GM18909 (cell line): ENCODE data around the gene PLCB4.

ENCODE experiments used
- ATAC-seq: cut with Tn5 transposase; IDR thresholded peaks from one replicate; pipeline ENCODE4 v1.9.1; 2021; ENCODE audit warnings: mild to moderate bottlenecking; ENCODE audit not compliant: unreplicated experiment, poor library complexity

The PLCB4 gene

DNA sequence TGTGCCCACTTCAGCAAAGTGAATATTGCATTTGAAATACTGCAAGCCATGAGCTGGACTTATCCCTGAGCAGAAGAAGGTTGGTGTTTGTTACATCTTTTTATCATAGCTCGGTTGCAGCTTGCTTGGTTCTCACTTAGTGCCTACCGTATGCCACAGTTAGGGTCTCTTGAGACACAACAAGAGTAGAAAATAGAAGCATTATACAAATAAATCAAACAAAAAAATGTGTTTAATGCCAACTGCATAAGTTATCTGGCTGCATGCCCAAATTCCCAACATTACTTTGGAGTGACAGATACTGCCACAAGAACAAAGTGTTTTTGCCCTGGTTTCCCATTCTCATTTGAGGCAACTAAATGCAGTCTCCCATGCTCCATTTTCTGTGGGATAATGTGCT lies 391.6 kb downstream of the PLCB4 start:
- no peak for ATAC-seq

DNA sequence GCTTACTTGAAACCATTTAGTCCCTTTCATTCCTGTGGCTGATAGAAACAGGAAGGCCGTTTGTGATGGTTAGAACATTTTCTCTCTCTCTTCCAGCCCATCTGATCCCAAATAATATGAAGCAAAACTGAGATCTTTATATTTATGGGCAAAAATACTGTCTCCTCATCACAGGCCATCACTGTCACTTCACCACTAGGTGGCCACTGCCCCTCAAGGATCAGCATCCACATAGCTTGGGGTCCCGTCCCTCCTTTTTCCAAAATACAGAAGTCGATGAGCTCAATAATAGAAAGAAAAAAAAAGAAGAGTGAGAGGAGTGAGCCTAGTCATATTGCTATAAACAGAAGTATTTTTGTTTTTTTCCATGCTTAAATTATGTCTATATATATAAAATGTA lies 399.1 kb downstream of the PLCB4 start:
- no peak for ATAC-seq

DNA sequence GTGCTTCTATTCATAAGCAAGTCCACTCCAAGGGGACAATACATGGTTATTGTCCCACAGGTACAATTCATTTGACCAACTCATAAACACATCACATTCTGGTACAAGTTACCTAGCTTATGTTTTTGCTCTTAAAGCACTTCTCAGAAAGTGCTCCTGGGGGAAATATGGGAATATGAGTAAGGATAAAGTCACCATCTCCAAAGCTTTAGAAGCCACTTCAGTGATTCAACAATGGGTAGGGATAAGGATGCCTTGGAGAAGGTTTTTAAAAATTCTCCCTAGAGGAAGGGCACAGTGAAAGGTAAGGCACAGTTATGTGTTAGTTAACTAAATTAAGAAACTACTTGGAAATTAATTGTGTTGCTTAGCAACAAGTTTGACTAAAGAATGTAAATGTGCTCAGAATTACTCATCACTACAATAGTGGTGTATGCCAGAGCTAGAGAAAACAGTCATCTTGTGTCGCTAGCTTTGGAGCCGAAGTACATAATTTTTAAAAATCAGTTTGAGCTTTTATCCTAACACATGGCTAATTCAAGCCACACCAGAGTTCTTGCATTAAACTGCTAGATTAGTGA lies 406.0 kb downstream of the PLCB4 start:
- ATAC-seq = no peak

DNA sequence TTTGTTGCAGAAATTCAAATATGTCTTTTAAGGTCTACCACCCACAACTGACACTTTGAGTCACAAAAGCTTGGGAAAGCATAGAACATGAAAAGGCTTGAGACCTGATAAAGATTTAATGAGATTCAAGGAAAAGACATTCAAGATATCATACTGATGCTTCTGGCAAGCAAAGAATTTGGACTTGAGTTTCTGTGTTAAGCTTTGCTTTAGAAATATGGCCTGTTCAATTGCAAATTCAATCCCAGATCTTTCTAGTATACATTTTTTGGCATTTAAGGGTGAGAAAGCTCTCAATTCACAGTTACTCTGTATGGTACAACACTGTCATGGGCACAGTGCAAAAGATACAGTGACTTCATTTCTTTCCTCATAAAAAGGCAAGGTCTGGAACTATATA lies 406.6 kb downstream of the PLCB4 start:
- ATAC-seq = no peak

DNA sequence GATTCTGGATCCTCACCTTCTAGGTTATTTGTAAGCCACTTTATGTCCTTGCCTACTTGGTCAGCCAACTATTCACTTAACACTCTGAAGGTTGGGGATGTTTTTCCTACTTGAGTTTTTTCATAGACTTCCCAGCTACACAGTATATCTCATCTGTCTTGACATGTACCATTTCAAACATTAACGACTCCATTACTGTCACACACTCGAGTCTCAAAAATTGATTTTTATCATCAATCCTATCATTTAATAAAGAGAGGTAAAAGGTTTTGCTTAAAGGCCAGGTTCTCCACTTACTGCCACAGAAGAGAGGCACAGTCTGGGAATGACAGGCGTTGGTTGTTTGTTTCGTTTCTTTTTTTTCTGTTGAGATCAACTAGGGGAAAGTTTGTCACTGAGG lies 407.3 kb downstream of the PLCB4 start:
- ATAC-seq = no peak

DNA sequence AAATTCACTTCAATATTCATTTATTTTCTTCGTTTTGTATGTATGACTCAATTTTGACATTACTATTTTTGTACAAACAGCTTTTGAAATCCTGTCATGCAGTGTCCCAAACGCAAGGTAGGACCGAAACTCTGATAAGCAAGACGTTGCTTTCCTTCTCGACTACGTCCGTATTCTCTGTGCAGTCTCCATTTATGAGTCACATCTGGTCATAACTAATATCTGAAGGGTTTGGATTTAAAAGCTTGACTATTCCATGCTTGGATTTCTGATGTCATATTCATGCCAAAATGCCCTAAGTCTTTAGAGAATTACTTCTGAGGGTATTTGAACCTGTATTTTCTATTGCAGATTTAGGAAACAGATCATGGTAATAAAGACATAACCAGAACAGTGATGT lies 407.8 kb downstream of the PLCB4 start:
- ATAC-seq = no peak

DNA sequence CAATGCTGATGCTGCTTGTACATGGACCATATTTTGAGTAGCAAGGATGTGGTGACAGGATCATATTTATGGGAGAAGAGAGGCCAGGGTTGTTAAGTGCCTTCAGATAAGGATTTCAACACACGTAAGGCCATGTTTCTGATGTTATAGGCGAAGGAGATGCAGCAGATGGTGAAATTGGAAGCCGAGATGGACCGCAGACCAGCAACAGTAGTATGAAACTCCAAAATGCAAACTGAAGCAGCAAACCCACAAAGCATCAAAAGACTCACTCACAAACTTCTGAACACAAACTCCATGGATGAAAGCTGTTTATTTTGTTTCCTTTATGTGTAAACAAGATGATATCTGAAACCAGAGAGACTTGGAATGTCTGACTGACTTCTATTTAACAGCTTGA lies 409.9 kb downstream of the PLCB4 start:
- no peak for ATAC-seq

DNA sequence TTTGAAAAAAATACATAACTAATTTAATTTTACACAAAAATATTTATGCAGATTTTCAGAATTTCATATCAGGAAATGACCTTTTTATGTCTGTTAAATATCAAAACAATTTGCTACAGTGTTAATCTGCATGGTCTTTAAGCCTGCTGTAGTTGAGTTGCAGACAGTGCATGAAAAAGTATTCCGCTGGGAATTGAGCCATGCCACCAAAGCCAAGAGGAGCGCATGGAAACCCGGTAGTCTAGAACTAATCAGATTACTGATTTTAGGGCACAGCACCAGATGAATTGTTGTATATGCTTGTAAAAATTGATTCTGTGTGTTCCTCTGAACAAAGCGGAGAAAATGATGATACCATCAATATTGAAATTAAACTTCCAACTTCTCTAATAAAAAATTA lies 411.2 kb downstream of the PLCB4 start:
- no peak for ATAC-seq

DNA sequence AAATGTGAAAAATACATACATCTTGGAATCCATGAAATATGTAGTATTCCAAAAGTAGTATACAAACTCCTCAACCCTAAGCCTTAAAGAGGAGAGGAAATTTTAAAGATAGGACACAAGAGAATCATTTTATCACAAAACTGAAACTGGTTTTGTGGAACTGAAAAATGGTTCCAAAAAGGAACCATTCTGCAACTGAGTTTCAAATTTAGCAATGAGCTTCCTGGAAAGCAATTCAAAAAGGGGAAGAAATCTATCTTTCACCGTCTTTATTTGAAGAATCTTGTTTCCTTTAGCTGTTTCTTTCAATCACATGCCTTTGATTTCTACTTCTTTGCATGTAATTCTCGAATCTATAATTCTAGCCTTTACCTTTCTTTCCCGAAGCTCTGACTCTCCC lies 413.3 kb downstream of the PLCB4 start:
- no peak for ATAC-seq

DNA sequence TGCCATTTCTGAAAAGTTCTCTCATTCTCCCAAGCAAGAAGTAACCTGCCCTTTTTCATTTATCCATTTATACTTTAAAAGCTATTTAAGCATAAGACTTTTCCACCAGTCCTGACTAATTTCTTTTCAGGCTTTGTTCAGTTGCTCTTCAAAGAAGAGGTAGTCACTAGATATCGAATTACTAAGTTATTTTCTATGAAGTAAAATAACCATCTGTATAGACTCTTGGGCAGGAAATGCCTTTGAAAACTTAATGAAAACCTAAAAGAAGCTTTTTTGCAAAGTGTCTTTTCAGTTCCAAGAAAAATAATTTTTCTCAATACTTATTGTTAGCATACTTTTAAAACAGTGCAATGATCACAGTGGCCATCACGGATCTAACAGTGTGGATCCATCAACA lies 414.2 kb downstream of the PLCB4 start:
- ATAC-seq = no peak

DNA sequence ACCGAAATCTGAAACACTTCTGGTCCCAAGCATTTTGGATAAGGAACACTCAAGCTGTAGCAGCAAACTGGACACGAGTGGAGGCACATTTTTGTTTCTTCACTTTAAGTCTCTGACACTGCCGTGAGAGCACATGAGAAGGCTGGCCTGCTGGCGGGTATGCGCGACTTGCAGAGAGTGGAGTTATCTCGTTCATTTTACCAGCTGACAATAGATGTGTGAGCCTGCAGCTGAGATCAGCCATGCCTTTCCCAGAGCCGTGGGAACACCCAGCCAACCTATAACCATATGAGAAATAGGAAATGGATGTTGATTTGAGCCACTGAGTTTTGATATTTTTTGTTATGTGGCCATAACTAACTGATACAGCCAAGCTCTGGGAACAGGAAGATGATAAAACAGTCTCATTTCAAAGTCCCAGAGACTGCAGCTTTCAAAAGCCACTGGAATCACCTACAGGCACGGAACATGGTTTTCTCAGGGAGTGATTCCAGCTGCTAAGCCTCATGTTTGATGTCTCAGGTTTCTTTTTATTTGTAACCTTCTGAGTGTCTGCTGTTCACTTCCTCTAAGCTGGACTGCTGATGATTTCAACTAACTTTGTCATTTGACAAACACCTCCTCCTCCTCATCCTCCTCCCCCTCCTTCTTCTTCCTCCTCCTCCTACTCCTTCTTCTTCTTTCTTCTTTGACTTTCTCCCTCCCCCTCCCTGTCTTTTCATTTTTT lies 416.9 kb downstream of the PLCB4 start:
- ATAC-seq = no peak

DNA sequence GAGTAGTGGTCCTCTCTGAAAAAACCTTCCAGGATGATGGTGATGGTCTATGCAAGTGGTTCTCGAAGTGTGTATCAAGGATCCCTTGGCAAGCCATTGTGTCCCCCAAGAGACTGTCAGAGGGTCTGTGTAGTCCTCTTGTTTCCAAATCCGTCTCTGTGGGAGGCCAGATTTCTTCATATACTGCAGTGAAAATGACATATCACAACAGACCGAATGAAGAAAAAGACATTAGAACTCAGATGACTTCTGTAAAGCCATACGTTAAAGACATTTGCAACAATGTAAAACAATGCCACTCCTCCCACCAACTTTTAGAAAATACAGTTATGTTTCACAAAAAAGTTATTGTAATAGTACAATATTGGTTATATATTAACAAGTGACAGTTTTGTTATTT lies 418.3 kb downstream of the PLCB4 start:
- ATAC-seq = no peak

DNA sequence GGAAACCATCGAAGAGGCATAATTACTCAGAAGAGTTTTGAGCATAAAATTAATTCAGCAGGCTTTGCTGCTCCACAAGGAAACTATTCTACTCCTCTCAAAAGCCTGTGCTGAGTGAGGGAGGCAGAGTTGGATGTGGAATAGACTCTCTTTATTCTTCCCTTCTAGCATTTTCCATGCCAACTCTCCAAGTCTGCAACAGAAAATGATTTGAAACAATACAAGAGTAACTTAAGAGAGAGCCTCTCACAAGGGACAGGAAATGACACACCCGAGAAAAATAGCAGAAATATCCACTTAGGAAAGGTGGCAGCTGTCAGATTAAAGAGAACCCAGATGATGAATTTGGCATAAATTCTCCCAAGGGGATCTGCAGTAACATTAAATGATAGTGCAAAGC lies 419.2 kb downstream of the PLCB4 start:
- ATAC-seq = no peak

DNA sequence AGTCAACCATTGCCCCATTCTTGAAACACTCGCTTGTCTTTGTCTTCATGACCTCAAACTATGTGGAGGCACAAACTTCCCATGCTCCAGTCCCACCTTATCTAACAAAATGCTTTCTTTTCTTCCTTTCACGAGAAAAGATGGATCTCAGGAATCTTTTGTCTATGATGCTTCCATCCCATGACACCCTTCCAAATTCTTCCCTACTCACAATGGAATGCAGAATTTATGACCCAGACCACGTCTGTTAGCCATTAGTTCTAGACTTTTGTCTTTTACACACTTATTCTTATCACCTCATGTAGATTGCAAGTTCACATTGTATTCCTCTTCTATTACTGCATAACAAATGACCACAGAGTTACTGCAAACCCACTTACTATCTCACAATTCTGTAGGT lies 421.3 kb downstream of the PLCB4 start:
- ATAC-seq = no peak

DNA sequence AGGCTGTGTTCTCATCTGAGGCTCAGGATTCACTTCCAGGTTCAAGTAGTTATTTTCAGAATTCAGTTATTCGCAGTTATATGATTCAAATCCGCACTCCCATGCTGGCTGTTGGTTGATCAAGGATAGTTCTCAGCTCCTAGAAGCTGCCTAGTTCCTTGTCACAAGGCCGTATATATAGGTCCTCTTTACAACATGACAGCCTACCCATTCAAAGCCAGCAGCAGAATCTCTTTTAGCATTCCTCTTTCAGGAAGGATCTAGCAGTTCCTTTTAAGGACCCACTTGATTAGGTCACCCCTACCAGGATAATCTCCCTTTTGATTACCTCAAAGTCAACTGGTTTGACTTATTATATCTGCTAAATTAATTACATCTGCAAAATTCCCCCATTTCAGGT lies 421.7 kb downstream of the PLCB4 start:
- no peak for ATAC-seq

DNA sequence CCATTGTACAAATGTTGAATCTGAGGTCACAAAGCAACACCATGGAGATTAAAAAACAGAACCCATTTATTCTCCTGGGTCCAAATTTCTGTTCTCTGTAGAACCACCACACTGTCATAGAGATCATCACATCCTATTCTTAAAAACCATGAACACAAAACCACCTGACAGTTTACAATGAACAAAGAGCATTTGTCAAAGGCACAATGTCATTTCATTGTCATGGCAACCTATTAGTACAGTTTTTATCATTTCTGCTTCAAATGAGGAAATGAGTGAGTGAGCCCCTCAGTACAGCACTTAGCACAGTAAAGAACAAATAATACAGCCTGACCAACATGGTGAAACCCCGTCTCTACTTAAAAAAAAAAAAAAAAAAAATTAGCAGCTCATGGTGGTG lies 422.4 kb downstream of the PLCB4 start:
- ATAC-seq = no peak

DNA sequence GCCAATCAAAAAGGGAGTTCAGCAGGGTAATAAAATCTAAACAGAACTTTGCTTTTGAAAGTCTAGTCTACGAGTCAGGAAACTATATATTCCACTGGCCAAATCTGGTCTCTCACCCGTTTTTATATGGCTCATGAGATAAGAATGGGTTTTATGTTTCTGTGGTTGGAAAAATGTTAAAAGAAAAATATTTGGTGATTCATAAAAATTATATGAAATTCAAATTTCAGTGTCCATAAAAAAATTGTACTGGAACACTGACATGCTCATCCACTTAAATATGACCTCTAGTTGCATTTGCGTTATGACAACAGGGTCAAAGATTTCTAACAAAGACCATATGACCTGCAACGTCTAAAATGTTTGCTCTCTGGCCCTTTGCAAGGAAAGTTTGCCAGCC lies 423.2 kb downstream of the PLCB4 start:
- no peak for ATAC-seq

DNA sequence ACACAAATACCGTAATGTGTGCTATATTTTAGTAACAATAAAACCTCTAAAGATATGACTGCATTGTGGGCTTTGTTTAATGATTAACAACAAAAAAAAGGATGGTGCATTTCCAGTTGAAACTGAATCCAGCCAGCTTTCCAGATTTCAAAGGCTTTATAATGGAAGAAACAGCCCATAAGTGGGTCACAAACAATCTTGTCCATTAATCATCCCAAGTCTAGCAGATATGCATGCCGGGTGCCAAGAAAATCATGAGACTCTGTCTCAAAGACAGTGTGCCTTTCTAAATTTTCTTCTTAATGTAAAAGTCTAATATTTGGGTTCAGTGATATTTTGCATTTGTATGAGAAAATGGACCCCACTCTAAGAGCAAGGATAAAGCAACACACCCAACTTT lies 424.9 kb downstream of the PLCB4 start:
- ATAC-seq = no peak

DNA sequence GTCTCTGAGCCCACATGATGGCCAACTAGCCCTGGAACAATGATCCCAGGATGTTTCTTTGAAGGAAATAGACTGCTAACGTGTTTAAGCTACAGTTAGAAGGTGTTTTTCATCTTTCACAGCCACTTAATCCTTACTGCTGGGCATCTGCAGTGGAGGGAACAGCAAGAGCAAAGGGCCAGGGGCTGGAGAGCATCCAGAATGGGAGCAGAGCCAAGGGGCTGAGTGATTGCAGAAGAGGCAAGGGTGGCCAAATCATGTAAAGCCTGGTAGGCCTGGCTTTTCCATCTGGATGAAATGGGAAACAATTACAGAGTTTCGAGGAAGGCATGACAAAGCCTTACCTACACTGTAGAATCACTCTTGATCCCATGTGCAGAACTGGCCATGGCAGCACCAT lies 426.8 kb downstream of the PLCB4 start:
- ATAC-seq = no peak

DNA sequence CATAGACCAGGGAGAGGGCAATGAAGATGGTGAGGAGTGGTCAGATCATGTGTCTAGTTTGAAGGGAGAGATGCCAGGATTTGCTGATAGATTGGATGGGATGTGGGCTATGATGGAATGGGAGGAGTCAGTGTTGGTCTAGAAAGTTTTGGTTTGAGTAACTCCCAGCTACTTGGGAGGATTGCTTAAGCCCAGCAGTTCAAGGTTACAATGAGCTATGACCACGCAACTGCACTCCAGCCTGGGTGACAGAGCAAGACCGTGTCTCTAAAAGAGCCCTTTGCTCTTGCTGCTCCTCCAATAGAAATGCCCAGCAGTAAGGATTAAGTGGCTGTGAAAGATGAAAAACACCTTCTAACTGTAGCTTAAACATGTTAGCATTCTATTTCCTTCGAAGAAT lies 427.3 kb downstream of the PLCB4 start:
- ATAC-seq = no peak

DNA sequence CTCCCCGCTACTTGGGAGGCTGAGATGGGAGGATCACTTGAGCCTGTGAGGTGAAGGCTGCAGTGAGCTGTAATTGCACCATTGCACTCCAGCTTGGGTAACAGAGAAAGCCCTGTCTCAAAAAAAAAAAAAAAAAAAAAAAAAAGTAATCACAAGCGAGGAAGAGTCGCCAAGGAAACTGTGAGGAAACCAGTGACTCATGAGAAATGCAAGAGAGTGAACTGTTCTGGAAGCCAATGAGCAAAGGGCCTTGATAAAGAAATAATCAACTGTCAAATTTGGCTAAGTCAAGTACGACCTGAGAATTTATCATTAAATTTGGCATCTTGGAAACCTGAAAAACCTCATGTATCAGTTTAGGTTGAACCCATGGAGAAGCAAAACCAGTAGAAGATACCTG lies 429.4 kb downstream of the PLCB4 start:
- ATAC-seq = no peak

DNA sequence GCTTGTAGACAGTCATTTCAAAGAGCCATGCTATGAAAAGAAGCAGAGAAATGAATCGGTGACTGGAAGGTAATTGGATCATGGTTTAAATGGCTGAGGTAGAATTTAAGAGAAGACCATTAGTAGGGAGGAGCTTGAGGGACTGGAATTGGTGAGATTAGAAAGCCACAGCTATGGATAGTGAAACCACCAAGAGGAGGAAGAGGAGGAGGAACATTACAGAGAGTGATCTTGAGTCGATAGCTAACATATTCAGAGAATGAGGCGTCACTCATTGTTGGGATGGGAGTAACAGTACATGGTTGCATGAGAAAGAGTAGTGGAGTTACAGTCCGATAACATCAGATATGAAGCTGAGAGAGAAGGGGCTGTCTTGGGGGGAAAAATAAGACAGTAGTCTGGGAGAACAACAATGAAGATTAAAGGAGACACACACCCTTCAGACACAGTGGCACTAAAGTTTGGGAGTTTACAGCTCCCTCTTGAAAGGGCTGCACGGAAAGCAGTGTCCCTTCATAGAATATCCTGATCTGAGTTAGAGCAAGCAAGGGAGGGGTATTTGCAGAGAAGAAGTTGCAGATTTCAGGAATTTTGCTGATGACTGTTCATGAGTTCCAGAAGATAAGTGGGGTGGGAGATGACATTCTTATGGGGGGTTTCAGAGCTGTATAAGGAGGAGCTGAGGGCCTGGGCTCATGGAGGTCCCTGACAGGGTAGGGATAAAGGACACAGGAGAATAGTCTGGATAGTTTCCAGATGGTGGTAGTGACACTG lies 430.4 kb downstream of the PLCB4 start:
- ATAC-seq = no peak
